ENCODE measurements around the gene FBXO9.
A peak's percentile ranks its signal among the peaks of the same experiment; 100 is the strongest.
"Not testable (repeated sequence)": the region's sequence is repeated elsewhere in the genome, so short reads cannot be mapped to it uniquely, and the experiment has no call there.

FBXO9 gene

DNA sequence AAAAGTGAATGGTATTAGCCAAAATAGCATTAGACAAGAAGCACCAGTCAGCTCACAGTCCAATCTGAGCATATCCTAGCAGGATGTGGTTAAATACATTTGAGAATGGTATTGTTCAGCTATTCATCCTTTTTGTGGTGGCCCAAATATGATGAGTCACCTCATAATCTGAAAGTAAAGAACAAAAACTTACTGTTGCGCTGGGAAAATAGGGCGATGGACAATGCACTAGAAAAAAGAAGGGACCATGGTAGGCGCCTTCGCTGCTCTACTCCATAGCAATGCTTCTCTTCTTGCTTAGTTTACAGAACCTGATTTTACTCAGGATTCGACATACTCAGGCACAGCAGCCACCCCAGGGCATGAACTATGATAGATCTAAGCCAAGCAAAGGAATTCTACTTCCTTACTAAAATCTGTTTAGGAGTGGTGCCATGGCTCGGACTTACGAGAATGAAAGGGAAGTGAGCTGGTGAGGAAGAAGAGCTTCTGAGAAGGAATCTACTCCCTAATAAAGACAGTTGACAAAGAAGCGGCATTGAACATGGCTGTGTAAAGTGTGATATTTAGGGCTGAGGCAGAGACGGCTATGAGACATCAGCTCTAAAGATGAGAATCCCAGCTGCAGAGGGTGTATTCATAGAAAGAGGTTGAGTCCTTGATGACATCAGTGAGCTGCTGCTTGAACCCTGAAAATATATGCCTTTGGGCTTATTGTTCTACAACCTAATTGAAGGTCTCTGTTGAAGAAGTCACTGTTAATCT, 16.6 kb upstream of the FBXO9 start:
- no peak for DNase-seq

DNA sequence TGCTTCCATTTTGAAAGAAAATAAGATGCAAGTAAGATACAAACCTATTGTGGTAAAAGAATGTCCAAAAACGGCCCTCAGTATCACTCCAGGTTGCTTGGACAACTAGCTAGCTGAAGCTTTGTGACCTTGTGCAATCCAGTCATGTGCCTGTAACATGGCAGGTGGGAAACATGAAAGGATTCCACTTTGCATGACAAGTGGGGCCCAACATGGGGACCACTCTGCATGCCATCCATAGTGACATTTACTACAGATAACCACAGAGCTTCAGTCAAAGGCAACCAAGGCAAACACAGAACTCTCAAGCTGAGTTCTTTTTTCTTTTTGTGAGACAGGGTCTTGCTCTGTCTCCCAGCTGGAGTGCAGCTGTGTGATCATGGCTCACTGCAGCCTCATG, 15.8 kb upstream of the FBXO9 start:
- no peak for DNase-seq

DNA sequence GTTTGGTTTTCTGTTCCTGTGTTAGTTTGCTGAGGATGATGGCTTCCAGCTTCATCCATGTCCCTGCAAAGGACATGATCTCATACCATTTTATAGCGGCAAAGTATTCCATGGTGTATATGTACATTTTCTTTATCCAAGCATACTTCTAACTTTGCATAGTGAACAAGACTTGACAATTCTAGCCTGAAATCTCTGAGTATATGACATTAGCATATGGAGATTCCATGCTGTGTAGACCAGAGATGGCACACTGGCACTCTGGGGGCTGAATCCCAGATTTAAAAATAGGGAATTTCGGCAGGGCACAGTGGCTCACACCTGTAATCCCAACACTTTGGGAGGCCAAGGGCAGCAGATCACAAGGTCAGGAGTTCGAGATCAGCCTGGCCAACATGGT, 13.1 kb upstream of the FBXO9 start:
- DNase-seq: not testable (repeated sequence)

DNA sequence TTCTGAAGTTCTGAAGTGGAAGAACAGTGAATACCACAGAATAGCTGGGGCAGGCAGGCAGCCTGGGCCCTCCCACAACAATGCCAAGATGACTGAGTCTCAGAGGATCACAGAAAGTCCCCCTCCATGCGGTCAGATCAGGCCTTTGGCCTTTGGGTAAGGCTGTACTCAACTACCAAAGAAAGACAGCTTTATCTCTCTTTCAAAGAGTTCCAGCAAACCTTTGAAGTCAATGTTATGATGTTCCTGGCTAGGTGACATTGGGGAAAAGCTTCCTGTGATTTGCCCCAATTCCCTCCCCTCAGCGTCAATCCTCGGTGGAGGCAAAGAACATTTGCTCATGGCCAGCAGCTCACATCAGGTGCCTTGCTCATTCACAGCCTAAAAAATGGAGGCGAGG, 10.7 kb upstream of the FBXO9 start:
- no peak for DNase-seq

DNA sequence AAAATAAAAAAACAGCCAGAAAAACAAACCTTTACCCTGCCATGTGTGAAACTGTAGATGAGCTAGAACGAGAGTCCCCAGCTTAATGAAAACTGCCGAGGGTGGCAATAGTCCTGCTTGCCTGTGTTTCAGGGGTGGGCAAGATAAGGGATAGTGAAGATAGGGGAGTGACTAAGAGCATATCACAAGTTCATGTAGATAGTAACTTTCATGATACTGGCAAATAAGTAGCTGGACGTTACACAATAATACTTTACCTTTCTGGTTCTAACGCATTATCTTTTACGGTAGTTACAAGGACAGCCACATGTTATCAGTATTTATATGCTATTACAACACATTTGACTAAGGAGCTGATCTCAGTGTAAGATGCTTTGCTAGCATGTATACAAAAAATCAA, 9.3 kb upstream of the FBXO9 start:
- DNase-seq: no peak

DNA sequence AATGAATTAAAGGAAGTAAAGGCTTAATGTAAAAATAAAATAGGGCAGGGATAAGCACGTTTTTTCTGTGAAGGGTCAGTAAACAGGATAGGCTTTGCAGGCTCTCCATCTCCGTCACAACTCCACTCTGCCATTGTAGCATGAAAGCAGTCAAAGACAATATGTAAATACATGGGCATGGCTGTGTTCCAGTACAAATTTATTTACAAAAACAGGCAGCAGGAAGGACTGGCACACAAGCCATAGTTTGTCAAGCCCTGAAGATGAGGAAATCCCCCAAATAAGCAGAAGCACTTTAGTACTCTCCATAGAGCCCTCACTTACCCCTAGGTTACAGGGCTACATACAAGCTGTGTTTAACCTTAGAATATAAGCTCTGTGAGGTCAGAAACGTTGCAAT, 8.9 kb upstream of the FBXO9 start:
- peak; percentile 38 for DNase-seq

DNA sequence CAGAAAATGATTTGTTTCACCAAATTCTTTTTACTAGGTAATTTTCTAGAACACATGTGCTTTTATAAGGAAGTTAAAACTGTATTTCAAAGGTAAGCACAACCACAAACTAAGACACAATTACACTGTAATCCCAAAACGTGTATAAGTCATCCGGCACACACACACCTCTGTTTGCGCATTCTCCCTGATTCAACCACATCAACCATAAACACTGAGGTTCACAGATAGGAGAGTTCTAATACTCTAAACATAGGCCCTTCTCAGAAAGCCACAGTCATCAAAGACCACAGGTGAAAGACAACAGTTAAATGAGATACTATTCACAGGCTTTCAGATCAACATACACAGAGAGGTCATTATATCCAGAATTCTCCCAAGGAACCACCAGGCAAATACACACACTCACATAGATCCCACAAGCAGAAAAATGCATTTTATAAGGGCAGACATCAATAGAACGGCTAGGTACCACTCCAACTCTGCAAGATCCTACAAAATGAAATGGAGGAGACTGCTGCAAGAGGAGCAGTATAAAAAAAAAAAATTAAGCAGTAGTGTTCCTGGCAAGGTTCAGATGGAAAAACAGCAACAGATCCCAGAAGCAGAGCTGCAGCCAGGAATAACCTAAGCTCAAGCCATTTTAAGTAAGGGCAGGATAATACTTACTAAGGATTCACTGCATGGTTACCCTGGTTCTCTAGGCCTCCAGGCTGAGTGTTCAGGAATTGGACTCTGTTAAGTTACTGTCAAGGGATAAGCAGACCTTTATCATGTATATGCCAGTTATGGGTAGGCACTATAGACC, 6.6 kb upstream of the FBXO9 start:
- DNase-seq: no peak

DNA sequence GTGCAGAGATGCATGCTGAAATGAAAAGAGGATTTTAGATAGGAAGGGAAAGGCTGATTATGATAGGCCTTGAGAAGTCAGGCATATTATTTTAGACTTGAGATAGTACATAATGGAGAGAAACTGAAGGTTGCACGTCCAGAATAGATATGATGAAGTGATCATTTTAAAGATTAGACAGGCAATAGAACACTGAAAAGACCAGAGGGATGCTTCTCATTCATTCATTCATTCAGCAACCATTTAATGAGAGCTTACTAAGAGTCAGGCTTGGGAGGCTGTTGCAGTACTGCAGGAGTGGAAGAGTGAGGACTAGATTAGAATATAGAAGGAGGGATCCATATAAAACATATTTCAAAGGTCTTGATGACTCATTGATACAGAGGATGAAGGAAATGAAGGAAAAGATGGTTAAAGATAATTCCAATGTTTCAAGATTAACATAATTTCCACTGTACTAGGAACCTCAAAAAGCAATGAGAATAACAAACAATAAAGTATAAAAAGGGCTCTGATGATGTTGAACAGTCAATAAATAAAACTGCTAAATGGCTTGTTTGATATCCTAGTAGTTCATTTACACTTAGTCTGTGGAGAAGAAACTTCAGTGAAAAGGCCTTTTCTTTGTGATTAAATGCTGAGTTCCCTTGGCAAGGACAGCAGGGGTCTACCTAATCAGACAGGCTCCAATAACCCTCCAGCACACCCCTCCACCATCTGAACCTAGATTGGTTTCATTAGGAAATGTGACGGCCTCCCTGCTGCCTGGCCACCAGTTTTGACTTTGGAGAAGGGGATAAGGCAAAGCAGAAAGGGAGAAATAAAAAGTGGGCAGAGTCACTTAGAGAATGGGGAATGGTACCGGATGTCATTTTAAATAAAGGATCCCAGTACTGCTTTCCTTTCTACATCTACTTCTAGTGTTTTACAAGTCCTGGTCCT, 5.3 kb upstream of the FBXO9 start:
- peak; percentile 71 for DNase-seq

DNA sequence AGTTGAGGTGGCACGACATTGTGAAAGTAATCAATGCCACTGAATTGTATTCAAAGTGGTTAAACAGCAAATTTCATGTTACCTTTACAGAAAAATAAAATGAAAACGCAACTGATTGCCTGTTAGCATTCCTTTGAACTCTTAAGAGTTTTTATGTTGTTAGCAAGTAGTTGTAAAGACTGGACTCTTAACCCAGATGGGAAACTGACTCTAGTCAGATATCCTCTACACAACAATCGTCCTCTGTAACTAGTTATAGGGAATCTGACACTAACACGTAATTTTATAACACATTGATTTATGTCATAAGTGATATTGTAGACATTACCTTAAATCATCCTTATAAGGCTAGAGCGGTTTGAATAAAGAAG, 3.0 kb upstream of the FBXO9 start:
- DNase-seq: peak; percentile 43

DNA sequence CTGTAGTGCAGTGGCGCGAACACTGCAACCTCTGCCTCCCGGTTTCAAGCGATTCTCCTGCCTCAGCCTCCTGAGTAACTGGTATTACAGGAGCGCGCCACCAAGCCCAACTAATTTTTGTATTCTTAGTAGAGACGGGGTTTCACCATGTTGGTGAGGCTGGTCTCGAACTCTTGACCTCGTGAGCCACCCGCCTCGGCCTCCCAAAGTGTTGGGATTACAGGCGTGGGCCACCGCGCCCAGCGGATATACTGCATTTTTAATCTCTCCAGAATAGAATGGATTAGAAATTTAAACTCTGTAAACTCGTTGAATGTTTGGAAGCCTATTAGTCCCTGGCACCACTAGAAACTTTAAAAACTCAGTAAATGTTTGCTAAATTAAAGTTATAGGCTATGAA, 949 bp upstream of the FBXO9 start:
- not testable (repeated sequence) for DNase-seq

DNA sequence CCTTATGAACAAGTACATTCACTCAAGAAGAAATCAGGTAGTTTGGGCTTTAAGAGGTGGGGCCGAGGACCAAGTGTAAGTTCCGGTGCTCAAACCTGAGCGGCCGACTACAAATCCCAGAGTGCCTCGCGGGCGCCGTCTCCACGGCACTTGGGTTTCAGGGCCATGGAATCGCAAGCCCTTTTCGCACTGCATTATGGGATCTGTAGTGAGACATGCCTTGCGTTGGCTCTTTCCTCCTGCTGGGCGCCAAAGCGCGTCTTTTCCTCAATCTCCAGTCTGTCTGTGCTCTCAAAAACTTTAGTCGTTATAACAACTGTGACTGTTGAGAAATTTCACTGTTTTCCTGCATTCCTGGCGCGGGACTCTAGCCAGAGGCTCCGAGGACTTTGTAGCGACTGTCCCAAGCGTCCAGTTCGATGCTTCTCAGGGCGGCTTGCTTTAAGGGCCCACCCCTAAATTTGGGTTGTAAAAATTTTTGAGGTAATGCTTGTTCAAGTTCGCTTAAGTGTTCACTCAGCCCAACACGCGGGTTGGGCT, 408 bp upstream of the FBXO9 start:
- DNase-seq: peak; percentile 99

DNA sequence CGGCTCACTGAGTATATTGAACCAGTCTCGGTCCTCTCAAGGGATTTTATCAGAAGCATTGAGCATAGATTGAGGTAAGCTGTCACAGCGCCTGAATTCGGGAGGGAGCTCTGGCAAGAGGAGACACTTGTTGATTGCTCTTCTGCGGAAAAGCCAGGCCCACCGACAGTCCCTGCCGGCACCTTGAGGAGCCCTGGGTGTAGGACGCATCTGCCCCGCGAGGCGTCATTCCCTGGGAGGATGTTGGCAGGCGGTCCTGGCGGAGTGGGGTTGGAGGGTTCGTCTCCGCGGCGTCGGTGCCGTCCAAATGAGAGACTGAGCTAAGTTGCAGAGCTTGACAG, 843 bp downstream of the FBXO9 start:
- DNase-seq: peak; percentile 79

DNA sequence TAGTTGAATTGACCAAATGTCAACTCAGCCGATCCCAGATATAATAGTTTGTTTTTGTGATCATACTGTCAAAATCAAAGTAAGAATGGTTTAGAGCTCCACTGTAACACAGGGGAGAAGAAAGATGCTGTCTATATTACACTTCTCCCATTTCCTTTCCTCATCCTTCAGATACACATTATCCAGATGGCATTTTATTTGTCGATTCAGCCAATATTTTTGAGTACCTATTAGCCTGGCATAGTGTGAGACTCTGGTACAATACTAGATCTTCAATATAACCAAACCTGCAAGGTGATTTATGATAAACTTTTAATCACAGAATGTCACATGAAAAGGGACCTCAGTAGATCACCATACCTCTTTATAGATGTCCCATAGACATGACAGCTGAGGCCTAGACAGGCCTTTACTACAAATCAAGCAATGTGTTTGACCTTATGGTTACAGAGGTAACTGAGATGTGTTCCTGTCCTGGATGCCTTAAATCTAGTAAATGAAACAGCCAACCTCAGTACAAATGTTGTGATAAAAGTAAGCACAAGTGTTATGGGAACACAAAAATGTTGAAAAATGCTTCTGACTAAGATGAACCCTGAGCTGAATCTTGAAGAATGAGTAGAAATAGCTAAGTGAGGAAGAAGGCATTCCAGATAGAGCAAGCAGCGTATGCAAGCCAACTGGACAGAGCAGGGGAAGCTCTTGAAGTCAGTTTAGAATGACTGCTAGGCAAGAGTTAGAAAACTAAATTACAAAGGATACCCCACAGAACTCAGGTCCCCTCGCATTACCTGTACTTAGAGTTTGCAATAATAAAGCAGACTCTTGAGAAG, 1.9 kb downstream of the FBXO9 start:
- DNase-seq: peak; percentile 13

DNA sequence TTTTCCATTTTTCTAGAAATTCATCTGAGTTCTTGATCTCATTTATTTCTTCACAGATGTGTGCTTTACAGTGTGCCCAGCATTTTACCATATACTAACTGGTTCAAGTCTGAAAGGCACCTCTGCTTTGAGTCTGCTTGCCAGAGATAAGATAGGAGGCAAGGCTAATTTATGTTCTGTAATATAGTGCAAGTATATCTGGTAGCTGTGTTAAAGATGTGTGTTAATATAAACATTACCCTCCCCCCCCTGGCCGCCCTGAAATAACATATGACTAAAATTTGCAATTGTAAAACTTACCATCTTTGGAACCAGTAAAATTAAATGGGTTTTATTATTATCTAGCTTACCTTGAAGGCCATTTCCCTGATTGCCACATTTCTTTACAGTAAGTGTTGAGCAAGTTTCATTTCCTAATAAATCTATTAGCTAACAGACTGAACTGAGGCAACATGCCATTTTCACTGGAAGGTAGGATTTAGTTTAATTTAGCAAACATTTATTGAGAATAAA, 2.7 kb downstream of the FBXO9 start:
- DNase-seq: no peak

DNA sequence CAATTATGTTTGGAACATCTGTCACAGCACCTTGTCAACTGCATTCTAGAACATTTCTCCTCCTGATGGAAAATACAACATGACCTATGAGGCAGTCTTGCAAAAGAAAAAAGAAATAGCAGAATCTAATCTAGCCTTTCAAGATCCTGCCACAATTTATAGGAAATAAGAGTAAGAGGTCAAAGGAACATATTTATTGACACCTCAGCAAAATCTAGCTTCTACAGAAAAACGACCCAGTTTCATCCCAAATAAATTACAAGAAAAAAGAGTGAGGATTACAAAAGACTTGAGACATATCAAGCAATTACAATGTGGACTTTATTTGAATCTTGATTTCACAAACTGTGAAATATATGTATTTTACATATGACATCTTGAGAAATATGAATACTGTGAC, 4.2 kb downstream of the FBXO9 start:
- DNase-seq: no peak

DNA sequence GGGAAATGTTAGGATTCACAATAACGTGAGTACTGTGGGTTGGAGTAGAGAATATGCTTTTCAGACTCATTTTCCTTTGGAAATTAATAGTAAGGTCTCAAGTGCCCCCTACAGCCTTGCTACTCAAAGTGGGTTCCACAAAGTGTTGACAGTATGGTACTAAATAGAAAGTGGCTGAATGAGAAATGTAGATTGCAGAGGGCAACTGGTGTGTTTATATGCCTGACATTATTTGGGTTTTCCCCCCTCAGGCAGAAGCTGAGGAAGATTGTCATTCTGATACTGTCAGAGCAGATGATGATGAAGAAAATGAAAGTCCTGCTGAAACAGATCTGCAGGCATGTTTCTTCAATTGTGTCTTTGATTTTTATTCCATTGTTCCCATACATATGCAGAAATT, 5.6 kb downstream of the FBXO9 start:
- no peak for DNase-seq

DNA sequence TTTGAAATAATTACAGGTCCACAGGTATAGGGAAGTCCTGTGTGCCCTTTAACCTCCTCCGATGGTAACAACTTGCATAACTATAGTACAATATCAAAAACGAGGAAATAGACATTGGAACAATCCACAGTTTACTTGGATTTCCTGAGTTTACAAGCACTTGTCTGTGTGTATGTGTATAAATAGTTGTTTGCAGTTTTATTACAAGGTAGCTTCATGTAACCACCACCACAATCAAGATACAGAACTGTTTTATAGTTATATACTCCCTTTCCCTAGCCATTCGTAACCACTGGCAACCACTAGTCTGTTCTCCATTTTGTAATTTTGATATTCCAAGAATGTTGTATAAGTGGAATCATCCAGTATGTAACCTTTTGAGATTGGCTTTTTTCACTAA, 9.1 kb downstream of the FBXO9 start:
- no peak for DNase-seq

DNA sequence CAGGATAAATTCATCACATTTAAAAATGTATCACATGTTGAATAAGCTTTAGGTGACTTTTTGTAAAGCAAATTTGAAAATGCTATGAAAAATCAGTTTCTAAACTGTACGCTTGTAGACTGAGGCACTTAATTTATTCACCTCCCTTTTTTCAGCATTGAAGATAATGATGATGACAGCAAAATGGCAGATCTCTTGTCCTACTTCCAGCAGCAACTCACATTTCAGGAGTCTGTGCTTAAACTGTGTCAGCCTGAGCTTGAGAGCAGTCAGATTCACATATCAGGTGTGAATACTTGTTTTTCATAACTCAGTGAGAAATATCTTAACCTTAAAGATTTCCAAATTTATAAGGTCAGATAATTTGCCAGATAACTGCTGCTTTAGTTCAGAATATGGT, 15.6 kb downstream of the FBXO9 start:
- no peak for DNase-seq

DNA sequence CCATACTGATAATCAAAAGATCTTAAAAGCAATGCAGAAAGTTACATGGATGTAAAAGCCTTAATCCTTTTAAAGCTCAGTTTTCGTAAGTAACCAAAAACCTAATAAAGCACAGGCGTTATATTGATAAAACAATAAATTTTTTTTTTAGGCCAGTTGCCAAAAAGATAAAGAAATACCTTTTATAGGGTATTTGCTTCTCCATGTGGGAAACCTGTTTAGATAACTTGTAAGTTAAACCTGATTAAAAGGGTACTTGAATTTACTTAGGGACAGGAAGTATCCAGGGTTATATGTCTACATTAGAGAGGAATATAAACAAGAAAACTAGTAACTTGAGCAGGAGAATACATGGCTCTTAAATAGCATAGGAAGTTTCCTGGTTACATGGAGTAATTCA, 21.1 kb downstream of the FBXO9 start:
- no peak for DNase-seq

DNA sequence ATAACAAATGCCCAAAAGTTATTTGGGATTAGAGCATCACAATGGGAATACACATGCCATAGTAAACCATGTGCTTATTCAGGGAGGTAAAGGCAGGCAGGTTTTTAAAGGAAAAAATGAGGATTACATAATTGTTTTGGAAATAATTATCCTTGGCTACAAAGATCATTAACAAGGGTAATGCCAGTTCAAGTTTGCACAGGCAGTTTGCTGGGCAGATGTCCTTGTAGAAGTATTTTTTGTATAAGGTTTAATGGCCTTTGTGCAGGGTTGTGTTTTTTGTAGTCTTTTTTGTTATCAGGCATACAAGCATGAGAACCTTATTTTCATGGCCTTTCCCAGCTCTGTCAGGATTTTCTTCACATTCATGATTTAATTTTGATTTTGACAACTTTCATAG, 24.7 kb downstream of the FBXO9 start:
- no peak for DNase-seq

DNA sequence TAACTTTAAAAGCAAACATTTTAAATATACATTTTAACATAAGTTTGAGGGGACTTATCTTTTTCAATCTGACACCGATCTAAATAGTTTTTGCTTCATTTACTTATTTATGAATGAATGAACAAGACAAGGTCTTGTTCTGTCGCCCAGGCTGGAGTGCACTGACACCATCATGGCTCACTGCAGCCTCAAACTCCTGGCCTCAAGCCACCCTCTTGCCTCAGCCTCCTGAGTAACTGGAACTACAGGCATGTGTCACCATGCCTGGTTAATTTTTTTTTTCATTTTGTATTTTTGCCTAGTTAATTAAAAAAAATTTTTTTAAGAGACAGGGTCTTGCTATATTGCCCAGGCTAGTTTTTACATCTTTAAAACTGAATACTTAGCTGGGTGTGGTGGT, 25.4 kb downstream of the FBXO9 start:
- no peak for DNase-seq

DNA sequence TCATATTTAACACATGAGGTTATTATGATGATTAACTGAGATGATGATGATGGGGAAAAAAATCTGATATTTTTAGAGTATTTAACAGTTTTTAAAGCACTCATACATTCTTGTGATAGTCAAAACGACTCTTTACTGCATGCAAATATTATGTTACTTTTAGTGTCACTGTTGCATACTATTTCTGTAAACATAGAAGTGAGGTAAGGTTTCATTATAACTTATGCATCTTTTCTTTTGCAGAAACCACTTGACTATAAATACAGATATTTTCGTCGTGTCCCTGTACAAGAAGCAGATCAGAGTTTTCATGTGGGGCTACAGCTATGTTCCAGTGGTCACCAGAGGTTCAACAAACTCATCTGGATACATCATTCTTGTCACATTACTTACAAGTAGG, 30.1 kb downstream of the FBXO9 start:
- no peak for DNase-seq
